Vagina (tissue), 2 donors: ENCODE results near the gene TMCO6. TPM values are rescaled to one million over a fixed set of nuclear protein-coding genes. Genes with fewer than 3 reads are reported as not detected.

ENCODE experiments used
- DNase-seq, 2 donors: peaks; one replicate each; pipeline ENCODE4 v3.0.0-alpha.2; 2017; ENCODE audit errors: extremely low spot score in 2 of 2
- H3K27ac ChIP-seq: fragments of 200-600 bp; sonication (generic); one replicate; pipeline ENCODE4 v1.5.1; 2019
- H3K27me3 ChIP-seq: fragments of 200-600 bp; sonication (generic); one replicate; pipeline ENCODE4 v1.5.1; 2019
- H3K36me3 ChIP-seq, 2 donors: fragments of 200-600 bp; sonication (generic); one replicate each; pipeline ENCODE4 v1.5.1; 2017 to 2019
- H3K4me1 ChIP-seq: fragments of 200-600 bp; sonication (generic); one replicate; pipeline ENCODE4 v1.5.1; 2019
- H3K4me3 ChIP-seq, 2 donors: fragments of 200-600 bp; sonication (generic); 1 replicate in 1 of 2; 2 replicates in 1 of 2; pipeline ENCODE4 v1.5.1; 2016 to 2019
- H3K9me3 ChIP-seq: fragments of 200-600 bp; sonication (generic); one replicate; pipeline ENCODE4 v1.5.1; 2019
- CTCF ChIP-seq, 3 experiments: fragments of 450-650 bp in 2 of 3; fragments of 200-600 bp in 1 of 3; sonication (generic) in 1 of 3; IDR thresholded peaks; one replicate each; pipeline ENCODE4 v1.5.1; 2017 to 2019; ENCODE audit warnings: antibody characterized with exemption in 3 of 3, mild to moderate bottlenecking in 2 of 3, moderate library complexity in 2 of 3
- POLR2A ChIP-seq, 2 donors: fragments of 450-650 bp; IDR thresholded peaks; one replicate each; pipeline ENCODE4 v1.6.1; 2017; ENCODE audit warnings: antibody characterized with exemption in 2 of 2, mild to moderate bottlenecking in 2 of 2, moderate library complexity in 2 of 2
- POLR2AphosphoS5 ChIP-seq, 2 donors: sonication (generic); formaldehyde crosslinking; IDR thresholded peaks; one replicate each; pipeline ENCODE4 v1.9.0; 2017; ENCODE audit warnings: antibody characterized with exemption in 2 of 2, mild to moderate bottlenecking in 2 of 2, low read depth in 1 of 2; ENCODE audit not compliant: insufficient read depth in 1 of 2
- intact Hi-C: fragments of 100-400 bp; cut with DNase I; formaldehyde crosslinking; loops from one replicate; pipeline ENCODE4 v1.15.1; 2023
- microRNA-seq: library from miRNA; unstranded; fragments of <30 nt; microRNA quantifications from one replicate; pipeline ENCODE4, GENCODE V29; 2017; ENCODE audit warnings: borderline number of aligned reads, borderline replicate concordance
- total RNA-seq: library from RNA; depleted of rRNA; stranded (reverse); fragments of >200 nt; gene quantifications from one replicate; pipeline ENCODE4 v1.2.3, GENCODE V29; 2016

Gene TMCO6
- total RNA-seq, 1 donor from 2014 or later = 16.5 TPM

- Histone ChIP-seq H3K4me1 (peaks cover 36% of the 10 kb centered on the region), H3K27me3 (no peaks in the 10 kb centered on the region), H3K4me3 (no peak overlapping the region), H3K27ac (no peak overlapping the region), H3K9me3 (no peaks in the 10 kb centered on the region), H3K36me3 (peaks cover 0 to 58% of the 10 kb centered on the region in 2 donors)
- intact Hi-C loops = no loop called here
- no peak for DNase-seq
- TF ChIP-seq POLR2AphosphoS5 (IDR thresholded peaks at IDR 0.05; ENCODE audit: insufficient read depth in 1 of 2, low read depth in 1 of 2) (no peak), CTCF (IDR thresholded peaks at IDR 0.05) (no peak), POLR2A (IDR thresholded peaks at IDR 0.05) (no peak)
These were observed 55.0 kb downstream of the TMCO6 start for GRCh38 chr5:140694276-140694675.

Small RNAs within 50 kb of the gene (microRNA-seq; reads per million reads assigned to microRNA genes)
- not detected for gene MIR3655

Other genes starting within 250 kb of the TMCO6 start
- 140 TPM for gene ANKHD1, start 237.6 kb upstream of the TMCO6 start, total RNA-seq
- gene EIF4EBP3, start 91.8 kb upstream of the TMCO6 start, total RNA-seq = 38.1 TPM
- gene SRA1, start 82.0 kb upstream of the TMCO6 start, total RNA-seq = 20.4 TPM
- gene APBB3, start 74.9 kb upstream of the TMCO6 start, total RNA-seq = 16.7 TPM
- 21.4 TPM for gene SLC35A4, start 74.6 kb upstream of the TMCO6 start, total RNA-seq
- gene CD14, start 6.3 kb upstream of the TMCO6 start, total RNA-seq = 48.4 TPM
- 61.6 TPM for gene NDUFA2, start 8.2 kb downstream of the TMCO6 start, total RNA-seq
- gene IK, start 8.4 kb downstream of the TMCO6 start, total RNA-seq = 64.3 TPM
- gene WDR55, start 25.5 kb downstream of the TMCO6 start, total RNA-seq = 19.9 TPM
- 2.9 TPM for gene DND1, start 34.1 kb downstream of the TMCO6 start, total RNA-seq
- 54.8 TPM for gene HARS1, start 51.9 kb downstream of the TMCO6 start, total RNA-seq
- gene HARS2, start 52.0 kb downstream of the TMCO6 start, total RNA-seq = 46.2 TPM
- gene ZMAT2, start 61.0 kb downstream of the TMCO6 start, total RNA-seq = 22.6 TPM
- not detected for gene PCDHA1, start 146.7 kb downstream of the TMCO6 start, total RNA-seq
- gene PCDHA2, start 155.4 kb downstream of the TMCO6 start, total RNA-seq = not detected
- gene PCDHA3, start 161.6 kb downstream of the TMCO6 start, total RNA-seq = 0.74 TPM
- 2.0 TPM for gene PCDHA4, start 167.6 kb downstream of the TMCO6 start, total RNA-seq
- gene PCDHA5, start 182.2 kb downstream of the TMCO6 start, total RNA-seq = 0.25 TPM
- gene PCDHA6, start 188.5 kb downstream of the TMCO6 start, total RNA-seq = 1.2 TPM
- 0.49 TPM for gene PCDHA7, start 194.8 kb downstream of the TMCO6 start, total RNA-seq
- gene PCDHA8, start 201.7 kb downstream of the TMCO6 start, total RNA-seq = 0.49 TPM
- gene PCDHA9, start 208.9 kb downstream of the TMCO6 start, total RNA-seq = 0.25 TPM
- 0.25 TPM for gene PCDHA10, start 216.4 kb downstream of the TMCO6 start, total RNA-seq
- not detected for gene PCDHA11, start 229.5 kb downstream of the TMCO6 start, total RNA-seq
- 0.25 TPM for gene PCDHA12, start 235.9 kb downstream of the TMCO6 start, total RNA-seq
- not detected for gene PCDHA13, start 242.7 kb downstream of the TMCO6 start, total RNA-seq